NCI-H526 (cell line): Measurements from ENCODE around the gene KLK13.

Experiments used
- DNase-seq, 2 experiments: peaks; one replicate each; lab custom pipeline; 2025; lab: John Stamatoyannopoulos, UW

Gene KLK13

GRCh38 chr19:51064534-51065220 is at the start of gene KLK13:
KLK13 (minus strand) TSS chr19:51065092; CDS start chr19:51065067, 25 bp downstream.
- DNase-seq: no peak

DNA sequence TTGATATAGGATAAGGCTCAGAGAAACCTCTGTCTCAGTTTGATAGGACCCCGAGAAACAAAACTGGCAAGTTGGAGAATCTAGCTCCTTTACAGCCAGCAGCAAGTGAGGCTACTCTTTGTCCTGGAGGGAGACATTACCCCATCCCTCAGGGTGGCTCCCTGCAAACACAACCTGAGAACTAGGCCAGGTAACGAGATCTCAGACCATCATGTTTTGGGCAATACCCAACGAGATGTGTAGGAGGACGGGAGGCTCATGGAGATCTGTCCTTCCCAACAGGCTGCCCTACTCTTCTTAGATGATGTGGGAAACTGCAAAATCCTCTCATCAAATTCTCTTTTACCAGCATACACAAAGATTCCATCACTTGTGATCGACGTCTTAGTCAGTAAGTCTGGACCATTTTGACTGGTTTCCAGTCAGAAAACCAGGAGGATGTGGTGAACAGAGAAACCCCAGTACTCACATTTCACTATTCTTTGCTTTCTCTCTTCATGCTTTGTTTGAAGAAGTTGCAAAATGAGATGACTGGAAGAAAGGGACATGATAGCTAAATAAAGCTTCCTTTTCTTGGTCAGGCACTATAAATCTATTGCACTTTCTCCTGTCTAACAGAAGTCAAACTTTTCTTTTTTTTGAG is 49.3 kb upstream of the KLK13 start:
- no peak for DNase-seq

- peak; percentile 27 to 40 for DNase-seq
These were observed 46.7 kb upstream of the KLK13 start for GRCh38 chr19:51111606-51112005.

- DNase-seq: no peak
These were observed 45.7 kb upstream of the KLK13 start for GRCh38 chr19:51110666-51110971.

GRCh38 chr19:51108805-51109146 is 43.9 kb upstream of the KLK13 start:
- peak in 1 of 2 experiments; percentile 92 for DNase-seq

- DNase-seq: peak; percentile 100
These were observed 43.3 kb upstream of the KLK13 start, which contains the start of gene CTU1 for GRCh38 chr19:51108066-51108804. CTU1 (minus strand) TSS chr19:51108409; CDS start chr19:51104569, 3,840 bp downstream.

DNA sequence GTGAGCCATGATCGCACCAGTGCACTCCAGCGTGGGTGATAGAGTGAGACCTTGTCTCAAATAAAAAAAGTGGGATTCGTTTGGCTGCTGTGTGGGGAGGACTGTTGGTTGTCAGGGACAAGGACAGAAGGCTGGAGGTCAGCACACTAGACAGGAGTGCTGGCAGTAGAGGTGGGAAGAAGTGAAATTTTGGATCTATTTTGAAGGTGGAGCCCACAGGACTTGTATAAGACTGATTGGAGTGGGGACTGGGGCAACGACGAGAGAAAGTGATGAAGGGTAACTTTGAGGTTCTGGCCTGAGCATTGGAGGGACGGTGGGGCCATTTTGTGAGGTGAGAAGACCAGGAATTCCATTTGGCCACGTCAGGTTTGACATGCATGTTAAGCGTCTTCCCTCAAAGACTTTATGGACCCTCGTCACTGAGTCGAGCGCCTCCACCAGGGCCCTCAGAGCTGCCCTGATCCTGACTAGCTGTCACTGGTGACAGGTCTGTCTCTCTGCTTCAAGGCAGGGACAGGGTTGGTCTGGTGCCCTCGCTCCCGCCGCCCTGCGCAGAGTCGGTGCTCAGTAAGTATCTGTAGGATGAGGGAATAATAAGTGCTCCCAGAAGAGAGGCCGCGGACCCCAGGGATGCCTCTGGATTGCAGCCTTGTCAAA is 42.6 kb upstream of the KLK13 start:
- peak; percentile 49 to 54 for DNase-seq

DNA sequence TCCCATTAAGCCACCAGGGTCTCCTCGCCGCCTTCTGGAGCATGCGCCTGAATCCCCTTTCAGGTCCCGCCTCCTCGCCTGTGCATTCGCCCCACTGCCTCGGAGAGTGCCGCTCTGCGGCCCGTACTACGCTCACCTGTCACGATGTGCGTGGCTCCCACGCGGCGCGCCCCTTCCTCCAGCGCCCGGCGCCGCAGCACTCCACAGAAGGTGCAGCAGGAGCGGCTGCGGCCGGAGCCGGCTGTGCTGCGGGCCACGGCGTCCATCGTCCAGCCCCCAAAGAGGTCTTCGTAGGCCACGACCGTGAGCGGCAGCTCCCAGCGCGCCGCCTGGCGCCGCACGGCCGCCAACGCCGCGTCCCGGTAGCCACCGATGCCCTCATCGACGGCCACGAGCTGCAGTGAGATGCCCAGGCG is 39.0 kb upstream of the KLK13 start:
- no peak for DNase-seq

- no peak for DNase-seq
These were observed 38.1 kb upstream of the KLK13 start for GRCh38 chr19:51102991-51103390.

- no peak for DNase-seq
These were observed 36.4 kb upstream of the KLK13 start for GRCh38 chr19:51101171-51101865.

DNA sequence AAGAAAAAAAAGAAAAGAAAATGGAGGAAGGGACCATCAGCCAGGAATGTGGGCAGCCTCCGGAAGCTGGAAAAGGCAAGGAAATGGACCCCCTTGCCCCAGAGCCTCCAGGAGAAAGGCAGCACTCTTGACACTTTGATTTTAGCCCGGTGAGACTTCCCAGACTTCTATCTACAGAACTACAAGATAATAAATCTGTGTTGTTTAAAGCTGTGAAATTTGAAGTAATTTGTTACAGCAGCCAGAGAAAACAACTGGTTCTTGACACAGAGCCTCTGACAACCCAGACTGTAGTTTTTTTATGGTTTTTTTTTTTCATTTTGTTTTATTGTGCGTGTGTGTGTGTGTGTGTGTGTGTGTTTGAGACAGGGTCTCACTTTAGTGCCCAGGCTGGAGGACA is 35.7 kb upstream of the KLK13 start:
- DNase-seq: no peak

GRCh38 chr19:51099047-51099382 is 34.1 kb upstream of the KLK13 start:
- DNase-seq: no peak

GRCh38 chr19:51098365-51099046 is 33.6 kb upstream of the KLK13 start:
- DNase-seq: no peak

DNA sequence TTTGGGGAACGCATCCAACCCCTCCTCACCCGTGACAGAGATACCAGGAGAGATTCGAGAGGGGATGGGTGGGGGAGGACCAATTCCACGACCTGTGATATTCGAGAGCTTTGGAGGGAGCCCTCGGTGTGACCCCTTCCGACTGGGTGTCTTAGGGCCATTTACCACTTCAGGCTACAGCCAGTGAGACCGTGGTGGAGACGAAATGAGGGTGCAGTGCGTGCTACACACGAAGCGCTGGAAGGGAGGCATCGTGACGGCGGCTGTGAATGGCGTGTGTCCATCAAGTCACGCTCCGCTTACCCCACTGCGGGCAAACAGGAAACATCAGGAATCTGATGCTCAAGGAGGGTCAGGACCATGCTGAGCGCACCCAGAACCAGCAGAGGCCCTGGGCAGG is 32.9 kb upstream of the KLK13 start:
- DNase-seq: no peak

- DNase-seq: peak; percentile 25 to 81
These were observed 32.4 kb upstream of the KLK13 start for GRCh38 chr19:51097166-51097738.

GRCh38 chr19:51096473-51097165 is 31.7 kb upstream of the KLK13 start:
- peak in 1 of 2 experiments; percentile 52 for DNase-seq

DNA sequence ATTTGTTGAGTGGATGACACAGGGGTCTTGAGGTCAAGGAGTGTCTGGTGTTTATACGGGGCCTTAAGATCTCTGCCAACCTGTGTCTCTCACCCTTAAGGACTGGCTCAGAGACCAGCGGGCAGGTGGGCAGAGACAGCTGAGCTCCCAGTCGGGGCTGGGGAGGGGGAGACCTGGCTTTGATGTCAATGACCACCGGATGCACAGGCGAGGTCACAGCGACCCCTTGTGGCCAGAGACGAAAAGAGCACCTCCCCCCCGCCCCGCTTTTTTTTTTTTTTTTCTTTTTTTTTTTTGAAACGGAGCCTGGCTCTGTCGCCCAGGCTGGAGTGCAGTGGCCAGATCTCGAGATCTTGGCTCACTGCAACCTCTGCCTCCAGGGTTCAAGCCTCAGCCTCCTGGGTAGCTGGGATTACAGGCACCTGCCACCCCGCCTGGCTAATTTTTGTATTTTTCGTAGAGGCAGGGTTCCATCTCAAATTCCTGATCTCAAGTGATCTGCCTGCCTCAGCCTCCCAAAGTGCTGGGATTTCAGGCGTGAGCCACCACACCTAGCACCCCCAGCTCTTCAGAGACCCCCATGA is 29.9 kb upstream of the KLK13 start:
- DNase-seq: peak; percentile 20 to 75

GRCh38 chr19:51093510-51094345 is 28.8 kb upstream of the KLK13 start:
- no peak for DNase-seq

DNA sequence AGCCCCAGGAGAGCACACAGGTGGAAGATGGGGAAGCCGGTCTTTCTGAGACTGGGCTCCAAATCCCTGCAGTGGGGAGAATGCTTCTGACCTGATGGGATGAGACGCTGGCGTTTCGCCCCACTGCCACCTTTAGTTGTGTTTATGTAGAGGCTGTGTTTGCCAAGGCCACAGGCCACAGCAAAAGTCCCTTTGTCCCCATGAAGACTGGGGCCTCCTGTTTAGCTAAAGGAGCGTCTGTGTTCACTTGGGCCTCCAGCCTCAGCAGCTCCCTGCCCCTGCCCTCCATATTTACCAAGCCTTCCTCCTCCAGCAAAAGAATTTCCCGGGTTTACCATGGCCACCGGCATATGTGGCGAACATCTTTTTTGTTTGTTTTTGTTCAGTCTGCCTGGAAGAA is 28.2 kb upstream of the KLK13 start:
- no peak for DNase-seq
